A549 (cell line): ENCODE measurements around the gene AMPD3.

Source experiments
- CHD2 ChIP-seq: fragments of 150-350 bp; IDR thresholded peaks from 2 replicates; pipeline ENCODE4 v1.6.1; 2014; ENCODE audit warnings: low read length; ENCODE audit not compliant: partially characterized antibody
- CHD4 ChIP-seq: fragments of 200-600 bp; sonication (generic); IDR thresholded peaks from 2 replicates; pipeline ENCODE4 v1.6.1; 2016; ENCODE audit warnings: antibody characterized with exemption, mild to moderate bottlenecking, borderline replicate concordance
- CTCF ChIP-seq: fragments of >200 bp; sonication (Bioruptor Twin); formaldehyde crosslinking; IDR thresholded peaks from 3 replicates; pipeline ENCODE4 v1.5.1; 2016
- HOXA7 ChIP-seq: fragments of 250-450 bp; sonication (Bioruptor Pico); IDR thresholded peaks from 2 replicates; pipeline ENCODE4 v1.5.0; 2020; ENCODE audit warnings: mild to moderate bottlenecking, moderate library complexity
- MAZ ChIP-seq: fragments of 150-350 bp; IDR thresholded peaks from 2 replicates; pipeline ENCODE4 v1.6.1; 2014; ENCODE audit warnings: antibody characterized with exemption, low read depth, low read length, borderline replicate concordance
- PBX3 ChIP-seq: IDR thresholded peaks from 2 replicates; pipeline ENCODE4 v1.6.1; 2012
- POLR2A ChIP-seq: IDR thresholded peaks from 2 replicates; pipeline ENCODE4 v1.6.1; 2012; ENCODE audit warnings: mild to moderate bottlenecking, low read length
- REST ChIP-seq: fragments of 200-600 bp; sonication (generic); IDR thresholded peaks from 2 replicates; pipeline ENCODE4 v1.6.1; 2016; ENCODE audit warnings: antibody characterized with exemption, mild to moderate bottlenecking, moderate library complexity
- SREBF2 ChIP-seq: fragments of 450-650 bp; IDR thresholded peaks from 2 replicates; pipeline ENCODE4 v1.6.1; 2014; ENCODE audit warnings: mild to moderate bottlenecking, moderate library complexity
- TF ChIP-seq, protein P1 (sequence below): IDR thresholded peaks from 2 replicates; pipeline ENCODE4 v1.6.1; 2012

- TF ChIP-seq PBX3 (no peak), CTCF (no peak), POLR2A (no peak), REST (no peak), CHD4 (no peak), SREBF2 (no peak), MAZ (no peak), HOXA7 (no peak), CHD2 (no peak)
- TF ChIP-seq, protein P1, sequence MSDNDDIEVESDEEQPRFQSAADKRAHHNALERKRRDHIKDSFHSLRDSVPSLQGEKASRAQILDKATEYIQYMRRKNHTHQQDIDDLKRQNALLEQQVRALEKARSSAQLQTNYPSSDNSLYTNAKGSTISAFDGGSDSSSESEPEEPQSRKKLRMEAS = no peak
Measured at GRCh38 chr11:10551290-10551592, 96.2 kb downstream of the AMPD3 start.
